Activated T-cell treated with anti-CD3 and anti-CD28 coated beads for 48 hours (primary cell): ENCODE results near the gene JCHAIN.

Experiments
- DNase-seq: peaks from one replicate; pipeline ENCODE4 v3.0.0-alpha.2; 2020; ENCODE audit warnings: low read depth

Gene JCHAIN

GRCh38 chr4:70637239-70637913 is 28.9 kb downstream of the JCHAIN start:
- no peak for DNase-seq

- DNase-seq: no peak
Observed at GRCh38 chr4:70634482-70634881, 31.8 kb downstream of the JCHAIN start.

GRCh38 chr4:70632028-70632427 is 34.3 kb downstream of the JCHAIN start:
- DNase-seq: no peak

- no peak for DNase-seq
Observed at GRCh38 chr4:70630162-70630561, 36.1 kb downstream of the JCHAIN start.

- DNase-seq: no peak
Observed at GRCh38 chr4:70629469-70630090, 36.7 kb downstream of the JCHAIN start.

GRCh38 chr4:70628444-70628843 is 37.9 kb downstream of the JCHAIN start, which contains the start of gene ENAM:
Gene ENAM, plus strand, starts transcription at chr4:70628744. Its CDS starts 757 bp downstream, at chr4:70629501.
- no peak for DNase-seq

- DNase-seq: no peak
Observed at GRCh38 chr4:70627620-70628019, 38.7 kb downstream of the JCHAIN start.

- no peak for DNase-seq
Observed at GRCh38 chr4:70624226-70624793, 42.0 kb downstream of the JCHAIN start.

- no peak for DNase-seq
Observed at GRCh38 chr4:70623323-70623722, 43.0 kb downstream of the JCHAIN start.

GRCh38 chr4:70619778-70620177 is 46.5 kb downstream of the JCHAIN start:
- DNase-seq: no peak

- no peak for DNase-seq
Observed at GRCh38 chr4:70619288-70619687, 47.0 kb downstream of the JCHAIN start.

GRCh38 chr4:70614184-70614555 is 52.1 kb downstream of the JCHAIN start:
- DNase-seq: no peak

GRCh38 chr4:70613306-70614183 is 52.8 kb downstream of the JCHAIN start:
- DNase-seq: no peak

- no peak for DNase-seq
Observed at GRCh38 chr4:70608324-70608723, 58.0 kb downstream of the JCHAIN start.

- no peak for DNase-seq
Observed at GRCh38 chr4:70607334-70607853, 58.9 kb downstream of the JCHAIN start.

GRCh38 chr4:70606459-70606858 is 59.8 kb downstream of the JCHAIN start:
- no peak for DNase-seq
